Measurements from ENCODE around the gene ATG9B. TPM values are rescaled to one million over a fixed set of nuclear protein-coding genes. Genes with fewer than 3 reads are reported as not detected.

The ATG9B gene
- total and polyA plus RNA-seq, 7 donors: 0.12 to 0.18 (median 0.18) TPM; not detected in 4

DNA sequence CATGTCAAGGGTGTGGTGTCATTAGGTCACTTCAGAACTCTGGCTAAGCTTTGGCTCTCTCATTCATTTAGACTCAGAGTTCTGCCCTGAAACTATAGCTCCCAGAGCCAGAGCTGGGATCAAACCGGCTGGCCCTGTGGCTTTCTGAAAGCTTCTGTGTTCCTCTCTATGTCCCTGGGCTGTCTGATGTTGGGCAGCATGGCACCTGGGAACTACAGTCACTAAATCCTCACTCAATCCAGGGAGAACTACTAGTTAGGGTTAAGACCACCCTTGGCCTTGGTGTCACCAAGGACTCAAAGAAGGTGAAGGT, 13.2 kb downstream of the ATG9B start:
- ATAC-seq (no peak), DNase-seq (no peak)
- H3K4me3 ChIP-seq: no peak overlapping the region
- TF ChIP-seq, protein P1, sequence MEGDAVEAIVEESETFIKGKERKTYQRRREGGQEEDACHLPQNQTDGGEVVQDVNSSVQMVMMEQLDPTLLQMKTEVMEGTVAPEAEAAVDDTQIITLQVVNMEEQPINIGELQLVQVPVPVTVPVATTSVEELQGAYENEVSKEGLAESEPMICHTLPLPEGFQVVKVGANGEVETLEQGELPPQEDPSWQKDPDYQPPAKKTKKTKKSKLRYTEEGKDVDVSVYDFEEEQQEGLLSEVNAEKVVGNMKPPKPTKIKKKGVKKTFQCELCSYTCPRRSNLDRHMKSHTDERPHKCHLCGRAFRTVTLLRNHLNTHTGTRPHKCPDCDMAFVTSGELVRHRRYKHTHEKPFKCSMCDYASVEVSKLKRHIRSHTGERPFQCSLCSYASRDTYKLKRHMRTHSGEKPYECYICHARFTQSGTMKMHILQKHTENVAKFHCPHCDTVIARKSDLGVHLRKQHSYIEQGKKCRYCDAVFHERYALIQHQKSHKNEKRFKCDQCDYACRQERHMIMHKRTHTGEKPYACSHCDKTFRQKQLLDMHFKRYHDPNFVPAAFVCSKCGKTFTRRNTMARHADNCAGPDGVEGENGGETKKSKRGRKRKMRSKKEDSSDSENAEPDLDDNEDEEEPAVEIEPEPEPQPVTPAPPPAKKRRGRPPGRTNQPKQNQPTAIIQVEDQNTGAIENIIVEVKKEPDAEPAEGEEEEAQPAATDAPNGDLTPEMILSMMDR (IDR thresholded peaks at IDR 0.05): no peak
- H3K27ac ChIP-seq: no peak overlapping the region
- WGBS, 3 donors: 42 to 60% (median 58%) methylated on average over 1 of the region's 1 CpG
- peaks cover 0 to 67% (median 21%) of the 10 kb centered on the region in 3 donors for H3K27me3 ChIP-seq (ENCODE audit: insufficient read depth in 3 of 3, low read length in 2 of 3)
- no peaks in the 10 kb centered on the region for H3K9me3 ChIP-seq
- no peaks in the 10 kb centered on the region for H3K36me3 ChIP-seq (ENCODE audit: insufficient read depth in 1 of 2, low read depth in 1 of 2)
- intact Hi-C loops (cut with DNase I): loop anchor here in 1 of 2 donors (5.0 kb wide), 1 partner anchor 101 kb away; no protein-coding TSS in a partner anchor
- H3K4me1 ChIP-seq: no peaks in the 10 kb centered on the region

DNA sequence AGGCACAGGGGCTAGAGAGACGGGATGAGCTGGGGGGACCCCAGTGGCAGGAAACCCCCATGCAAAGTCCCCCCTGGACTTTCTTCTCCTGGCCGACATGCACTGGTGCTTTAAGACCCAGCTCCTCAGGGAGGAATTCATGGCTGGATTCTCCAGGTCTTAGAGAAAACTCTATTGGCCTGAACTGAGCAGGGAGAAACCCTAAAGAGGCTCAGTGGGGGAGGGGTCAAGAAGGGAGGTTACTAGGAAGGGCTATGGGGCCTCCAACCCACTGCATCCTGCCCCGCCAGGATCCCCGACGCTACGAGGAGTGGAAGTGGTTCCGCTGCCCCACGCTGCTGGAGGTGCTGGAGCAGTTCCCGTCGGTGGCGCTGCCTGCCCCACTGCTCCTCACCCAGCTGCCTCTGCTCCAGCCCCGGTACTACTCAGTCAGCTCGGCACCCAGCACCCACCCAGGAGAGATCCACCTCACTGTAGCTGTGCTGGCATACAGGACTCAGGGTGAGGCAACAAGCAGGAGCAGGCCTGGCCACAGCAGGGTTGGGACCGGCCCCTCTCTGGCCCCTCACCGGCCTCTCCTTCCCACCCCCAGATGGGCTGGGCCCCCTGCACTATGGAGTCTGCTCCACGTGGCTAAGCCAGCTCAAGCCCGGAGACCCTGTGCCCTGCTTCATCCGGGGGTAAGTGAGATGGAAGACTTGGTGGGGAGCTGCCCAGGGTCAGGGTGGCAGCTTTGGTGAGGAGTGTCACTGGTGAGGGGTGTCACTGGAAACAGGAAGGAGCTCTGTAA, 13.8 kb downstream of the ATG9B start:
- intact Hi-C loops (cut with DNase I): loop anchor here in 1 of 2 donors (5.0 kb wide), 1 partner anchor 102 kb away; no protein-coding TSS in a partner anchor
- no peak for DNase-seq
- WGBS, 3 donors: 38 to 49% (median 43%) methylated on average over 14 to 18 of the region's 18 CpGs

GRCh38 chr7:151010037-151010306, 14.3 kb downstream of the ATG9B start:
- TF ChIP-seq, protein P1 (IDR thresholded peaks at IDR 0.05): no peak
- Histone ChIP-seq H3K36me3 (ENCODE audit: insufficient read depth in 1 of 2, low read depth in 1 of 2) (no peaks in the 10 kb centered on the region), H3K4me1 (no peaks in the 10 kb centered on the region), H3K4me3 (no peak overlapping the region), H3K9me3 (no peaks in the 10 kb centered on the region), H3K27me3 (ENCODE audit: insufficient read depth in 3 of 3, low read length in 2 of 3) (peaks cover 0 to 57% (median 21%) of the 10 kb centered on the region in 3 donors), H3K27ac (no peak overlapping the region)
- WGBS, 3 donors: 46 to 47% (median 47%) methylated on average over 7 of the region's 7 CpGs
- no peak for DNase-seq
- no peak for ATAC-seq
- intact Hi-C loops (cut with DNase I): loop anchor here in 1 of 2 donors (5.0 kb wide), 1 partner anchor 102 kb away; no protein-coding TSS in a partner anchor

More for the DNA sequence above, 13.8 kb downstream of the ATG9B start:
- H3K36me3 ChIP-seq (ENCODE audit: insufficient read depth in 1 of 2, low read depth in 1 of 2): no peaks in the 10 kb centered on the region
- TF ChIP-seq, protein P1 (IDR thresholded peaks at IDR 0.05): no peak
- peaks cover 0 to 62% (median 21%) of the 10 kb centered on the region in 3 donors for H3K27me3 ChIP-seq (ENCODE audit: insufficient read depth in 3 of 3, low read length in 2 of 3)
- ATAC-seq: no peak
- no peaks in the 10 kb centered on the region for H3K9me3 ChIP-seq
- H3K4me1 ChIP-seq: no peaks in the 10 kb centered on the region
- no peak overlapping the region for H3K4me3 ChIP-seq
- H3K27ac ChIP-seq: no peak overlapping the region

GRCh38 chr7:151009327-151010036, 14.8 kb downstream of the ATG9B start:
- TF ChIP-seq, protein P1 (IDR thresholded peaks at IDR 0.05): no peak
- DNase-seq (no peak), ATAC-seq (no peak)
- no peaks in the 10 kb centered on the region for H3K4me1 ChIP-seq
- intact Hi-C loops (cut with DNase I): loop anchor here in 1 of 2 donors (5.0 kb wide), 1 partner anchor 103 kb away; no protein-coding TSS in a partner anchor
- WGBS, 3 donors: 60 to 70% (median 63%) methylated on average over 17 to 22 of the region's 22 CpGs
- H3K4me3 ChIP-seq: no peak overlapping the region
- H3K27me3 ChIP-seq (ENCODE audit: insufficient read depth in 3 of 3, low read length in 2 of 3): peaks cover 0 to 53% (median 21%) of the 10 kb centered on the region in 3 donors
- H3K9me3 ChIP-seq: no peaks in the 10 kb centered on the region
- no peaks in the 10 kb centered on the region for H3K36me3 ChIP-seq (ENCODE audit: insufficient read depth in 1 of 2, low read depth in 1 of 2)
- H3K27ac ChIP-seq: no peak overlapping the region
